Neural cell (in vitro differentiated cells): Measurements from ENCODE around the gene CADM1. TPM values are rescaled to one million over a fixed set of nuclear protein-coding genes. Genes with fewer than 3 reads are reported as not detected.

Experiments used
- H2AFZ ChIP-seq: fragments of 200-600, 300-800 bp; sonication (generic), shearing (Covaris generic); 2 replicates; pipeline ENCODE4 v1.6.0; 2014; ENCODE audit warnings: low read depth, mild to moderate bottlenecking, antibody characterized with exemption, low read length, moderate library complexity
- H3F3A ChIP-seq: fragments of 200-600 bp; shearing (Covaris generic); 2 replicates; pipeline ENCODE4 v1.6.1; 2016; ENCODE audit warnings: mild to moderate bottlenecking, moderate library complexity, mixed read lengths, antibody characterized with exemption, low read length; ENCODE audit not compliant: insufficient read depth, poor library complexity, severe bottlenecking
- H3K27ac ChIP-seq: fragments of 200-600, 300-800 bp; sonication (generic), shearing (Covaris generic); 2 replicates; pipeline ENCODE4 v1.5.1; 2014; ENCODE audit warnings: mild to moderate bottlenecking, low read length, moderate library complexity
- H3K27me3 ChIP-seq: fragments of 300-800, 200-600 bp; sonication (generic), shearing (Covaris generic); 2 replicates; pipeline ENCODE4 v1.6.0; 2014; ENCODE audit warnings: mild to moderate bottlenecking, low read depth, low read length, moderate library complexity; ENCODE audit not compliant: insufficient read depth
- H3K36me3 ChIP-seq: fragments of 300-800, 200-600 bp; sonication (generic), shearing (Covaris generic); 2 replicates; pipeline ENCODE4 v1.5.1; 2014; ENCODE audit warnings: mild to moderate bottlenecking, antibody characterized with exemption, low read length, moderate library complexity; ENCODE audit not compliant: insufficient read depth
- H3K4me2 ChIP-seq: fragments of 300-800, 200-600 bp; sonication (generic), shearing (Covaris generic); 2 replicates; pipeline ENCODE4 v1.6.0; 2014; ENCODE audit warnings: mild to moderate bottlenecking, low read length
- H3K4me3 ChIP-seq: fragments of 300-800, 200-600 bp; sonication (generic), shearing (Covaris generic); 2 replicates; pipeline ENCODE4 v1.5.1; 2014; ENCODE audit warnings: mild to moderate bottlenecking, low read length, moderate library complexity
- H3K79me2 ChIP-seq: fragments of 200-600 bp; shearing (Covaris generic); replicated peaks from 2 replicates; pipeline ENCODE4 v1.6.0; 2014; ENCODE audit warnings: mild to moderate bottlenecking, low read length, moderate library complexity; ENCODE audit not compliant: insufficient read depth
- H3K9ac ChIP-seq: fragments of 300-800, 200-600 bp; sonication (generic), shearing (Covaris generic); 2 replicates; pipeline ENCODE4 v1.6.1; 2016; ENCODE audit warnings: mild to moderate bottlenecking, low read length, mixed read lengths
- H3K9me2 ChIP-seq: fragments of 200-600 bp; shearing (Covaris generic); 2 replicates; pipeline ENCODE4 v1.6.1; 2016; ENCODE audit warnings: mild to moderate bottlenecking, low read length, mixed read lengths; ENCODE audit not compliant: insufficient read depth
- H3K9me3 ChIP-seq: fragments of 200-600, 300-800 bp; sonication (generic), shearing (Covaris generic); 2 replicates; pipeline ENCODE4 v1.6.1; 2016; ENCODE audit warnings: mild to moderate bottlenecking, mixed run types, low read length, moderate library complexity, mixed read lengths
- H4K20me1 ChIP-seq: fragments of 200-600 bp; shearing (Covaris generic); 2 replicates; pipeline ENCODE4 v1.6.1; 2016; ENCODE audit warnings: mild to moderate bottlenecking, mixed run types; ENCODE audit not compliant: insufficient read depth
- EP300 ChIP-seq: fragments of 450-650 bp; conservative IDR thresholded peaks from 2 replicates; pipeline ENCODE4 v1.6.1; 2014; ENCODE audit warnings: antibody characterized with exemption, mild to moderate bottlenecking, moderate library complexity; ENCODE audit not compliant: poor library complexity, severe bottlenecking
- EZH2 ChIP-seq: fragments of 200-600, 300-800 bp; shearing (Covaris generic), sonication (generic); IDR thresholded peaks from 2 replicates; pipeline ENCODE4 v1.6.1; 2014; ENCODE audit warnings: antibody characterized with exemption, low read length, borderline replicate concordance, mild to moderate bottlenecking; ENCODE audit not compliant: insufficient read depth, poor library complexity, severe bottlenecking
- MXI1 ChIP-seq: fragments of 450-650 bp; conservative IDR thresholded peaks from 2 replicates; pipeline ENCODE4 v1.6.1; 2014; ENCODE audit warnings: antibody characterized with exemption, mild to moderate bottlenecking; ENCODE audit not compliant: poor library complexity, severe bottlenecking
- POLR2AphosphoS5 ChIP-seq: IDR thresholded peaks from 2 replicates; pipeline ENCODE4 v1.6.1; 2012
- RAD21 ChIP-seq: fragments of 450-650 bp; conservative IDR thresholded peaks from 2 replicates; pipeline ENCODE4 v1.6.1; 2014; ENCODE audit warnings: antibody characterized with exemption, mild to moderate bottlenecking, moderate library complexity
- REST ChIP-seq: IDR thresholded peaks from 2 replicates; pipeline ENCODE4 v1.6.1; 2012; ENCODE audit warnings: borderline replicate concordance
- SMC3 ChIP-seq: fragments of 450-650 bp; conservative IDR thresholded peaks from 2 replicates; pipeline ENCODE4 v1.6.1; 2014; ENCODE audit warnings: antibody characterized with exemption, mild to moderate bottlenecking, moderate library complexity; ENCODE audit not compliant: poor library complexity
- TAF1 ChIP-seq: IDR thresholded peaks from 2 replicates; pipeline ENCODE4 v1.6.1; 2012; ENCODE audit warnings: low read depth
- polyA plus RNA-seq: library from polyadenylated mRNA; depleted of rRNA; stranded (reverse); fragments of >200 nt; gene quantifications from 2 replicates; pipeline ENCODE4 v1.2.3, GENCODE V29; 2014
- TF ChIP-seq, protein P1 (sequence below): fragments of 450-650 bp; IDR thresholded peaks from 2 replicates; pipeline ENCODE4 v1.5.1; 2014; ENCODE audit warnings: antibody characterized with exemption, mild to moderate bottlenecking, moderate library complexity; ENCODE audit not compliant: poor library complexity, severe bottlenecking

Gene CADM1
- polyA plus RNA-seq, 1 donor from 2014 or later: 92.1 TPM

DNA sequence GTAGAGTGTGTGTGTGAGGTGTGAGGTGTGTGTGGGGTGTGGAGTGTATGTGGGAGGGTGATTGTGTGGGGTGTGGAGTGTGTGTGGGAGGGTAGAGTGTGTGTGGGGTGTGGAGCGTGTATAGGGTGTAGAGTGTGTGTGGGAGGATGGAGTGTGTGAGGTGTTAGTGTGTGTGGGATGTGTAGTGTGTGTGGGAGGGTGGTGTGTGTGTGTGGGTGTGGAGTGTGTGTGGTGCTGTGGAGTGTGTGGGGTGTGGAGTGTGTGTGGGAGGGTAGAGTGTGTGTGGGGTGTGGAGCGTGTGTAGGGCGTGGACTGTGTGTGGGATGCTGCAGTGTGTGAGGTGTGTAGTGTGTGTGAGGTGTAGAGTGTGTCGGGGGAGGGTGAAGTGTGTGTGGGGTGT, 356.1 kb downstream of the CADM1 start:
- Histone ChIP-seq H3K9me3 (no peaks in the 10 kb centered on the region), H3K9me2 (no peaks in the 10 kb centered on the region), H3K27ac (no peak overlapping the region)

GRCh38 chr11:115147243-115147807, 356.9 kb downstream of the CADM1 start:
- H2AFZ ChIP-seq: no peak overlapping the region
- H3K9ac ChIP-seq: no peak overlapping the region
- no peaks in the 10 kb centered on the region for H3F3A ChIP-seq
- no peaks in the 10 kb centered on the region for H3K36me3 ChIP-seq
- H3K79me2 ChIP-seq: no peaks in the 10 kb centered on the region
- no peaks in the 10 kb centered on the region for H3K9me2 ChIP-seq
- no peak overlapping the region for H3K4me3 ChIP-seq
- no peak for TF ChIP-seq EZH2
- no peak for TF ChIP-seq SMC3
- no peak overlapping the region for H3K4me2 ChIP-seq
- no peaks in the 10 kb centered on the region for H4K20me1 ChIP-seq
- H3K9me3 ChIP-seq: no peaks in the 10 kb centered on the region
- H3K27me3 ChIP-seq: no peaks in the 10 kb centered on the region
- H3K27ac ChIP-seq: no peak overlapping the region

More for the DNA sequence above, 356.1 kb downstream of the CADM1 start:
- TF ChIP-seq POLR2AphosphoS5: no peak
- TF ChIP-seq RAD21: no peak
- TF ChIP-seq, protein P1, sequence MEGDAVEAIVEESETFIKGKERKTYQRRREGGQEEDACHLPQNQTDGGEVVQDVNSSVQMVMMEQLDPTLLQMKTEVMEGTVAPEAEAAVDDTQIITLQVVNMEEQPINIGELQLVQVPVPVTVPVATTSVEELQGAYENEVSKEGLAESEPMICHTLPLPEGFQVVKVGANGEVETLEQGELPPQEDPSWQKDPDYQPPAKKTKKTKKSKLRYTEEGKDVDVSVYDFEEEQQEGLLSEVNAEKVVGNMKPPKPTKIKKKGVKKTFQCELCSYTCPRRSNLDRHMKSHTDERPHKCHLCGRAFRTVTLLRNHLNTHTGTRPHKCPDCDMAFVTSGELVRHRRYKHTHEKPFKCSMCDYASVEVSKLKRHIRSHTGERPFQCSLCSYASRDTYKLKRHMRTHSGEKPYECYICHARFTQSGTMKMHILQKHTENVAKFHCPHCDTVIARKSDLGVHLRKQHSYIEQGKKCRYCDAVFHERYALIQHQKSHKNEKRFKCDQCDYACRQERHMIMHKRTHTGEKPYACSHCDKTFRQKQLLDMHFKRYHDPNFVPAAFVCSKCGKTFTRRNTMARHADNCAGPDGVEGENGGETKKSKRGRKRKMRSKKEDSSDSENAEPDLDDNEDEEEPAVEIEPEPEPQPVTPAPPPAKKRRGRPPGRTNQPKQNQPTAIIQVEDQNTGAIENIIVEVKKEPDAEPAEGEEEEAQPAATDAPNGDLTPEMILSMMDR: no peak
- no peak for TF ChIP-seq MXI1
- no peak for TF ChIP-seq EZH2
- TF ChIP-seq EP300: no peak
- no peak for TF ChIP-seq REST
- TF ChIP-seq TAF1: no peak
- TF ChIP-seq SMC3: no peak
- no peaks in the 10 kb centered on the region for H4K20me1 ChIP-seq
- no peaks in the 10 kb centered on the region for H3F3A ChIP-seq
- H3K36me3 ChIP-seq: no peaks in the 10 kb centered on the region
- no peaks in the 10 kb centered on the region for H3K27me3 ChIP-seq
- H3K79me2 ChIP-seq: no peaks in the 10 kb centered on the region
- no peak overlapping the region for H3K9ac ChIP-seq
- H3K4me2 ChIP-seq: no peak overlapping the region
- no peak overlapping the region for H3K4me3 ChIP-seq
- no peak overlapping the region for H2AFZ ChIP-seq
